T-helper 1 cell treated with Interleukin-12 subunit alpha and Interleukin-12 subunit beta and Interleukin-4 antibody, amounts not matched to agents 30 μg/mL and 1 μg/mL, for 36 hours (primary cell): Measurements from ENCODE around the gene MRPS16.

ENCODE experiments used
- H3K27ac Mint-ChIP-seq: one replicate; pipeline ENCODE4 v1.8.0; 2021; ENCODE audit warnings: mild to moderate bottlenecking, mixed read lengths
- H3K27me3 Mint-ChIP-seq: one replicate; pipeline ENCODE4 v1.8.0; 2021; ENCODE audit warnings: low read depth, mixed read lengths
- H3K36me3 Mint-ChIP-seq: one replicate; pipeline ENCODE4 v1.8.0; 2021; ENCODE audit warnings: low read depth, mixed read lengths
- H3K4me1 Mint-ChIP-seq: one replicate; pipeline ENCODE4 v1.8.0; 2021; ENCODE audit warnings: low read depth, mixed read lengths
- H3K4me3 Mint-ChIP-seq: one replicate; pipeline ENCODE4 v1.8.0; 2021; ENCODE audit warnings: mild to moderate bottlenecking, moderate library complexity, mixed read lengths
- H3K9me3 Mint-ChIP-seq: one replicate; pipeline ENCODE4 v1.8.0; 2021; ENCODE audit warnings: mixed read lengths

Gene MRPS16

DNA sequence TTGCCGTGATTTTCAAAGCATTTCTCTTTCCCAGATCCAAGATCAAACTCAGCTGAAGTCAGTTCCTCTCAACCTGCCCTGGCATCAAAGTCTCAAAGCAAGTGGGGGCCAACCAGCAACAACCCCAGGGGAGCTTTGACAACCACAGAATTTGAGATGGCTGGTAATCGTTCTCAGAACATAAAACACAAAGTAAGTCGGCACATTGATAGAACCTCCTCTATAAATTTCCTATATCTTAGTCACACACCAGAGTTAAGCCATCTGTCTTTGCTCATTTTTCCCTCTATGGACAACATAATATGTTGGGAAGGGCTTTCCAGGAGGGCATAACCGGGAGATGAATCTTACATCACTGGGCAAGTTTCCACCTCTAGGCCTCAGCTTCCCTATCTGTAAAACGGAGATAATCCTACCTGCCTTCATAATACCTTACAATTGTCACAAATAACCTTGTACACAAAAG lies 4.2 kb downstream of the MRPS16 start:
- H3K9me3 Mint-ChIP-seq, result no peaks in the 10 kb centered on the region
- peaks cover 48% of the 10 kb centered on the region for H3K36me3 Mint-ChIP-seq
- no peaks in the 10 kb centered on the region for H3K27me3 Mint-ChIP-seq
- peak overlapping the region; percentile 97 for H3K4me3 Mint-ChIP-seq
- H3K27ac Mint-ChIP-seq, result peak overlapping the region; percentile 96
- H3K4me1 Mint-ChIP-seq, result peaks cover 52% of the 10 kb centered on the region

DNA sequence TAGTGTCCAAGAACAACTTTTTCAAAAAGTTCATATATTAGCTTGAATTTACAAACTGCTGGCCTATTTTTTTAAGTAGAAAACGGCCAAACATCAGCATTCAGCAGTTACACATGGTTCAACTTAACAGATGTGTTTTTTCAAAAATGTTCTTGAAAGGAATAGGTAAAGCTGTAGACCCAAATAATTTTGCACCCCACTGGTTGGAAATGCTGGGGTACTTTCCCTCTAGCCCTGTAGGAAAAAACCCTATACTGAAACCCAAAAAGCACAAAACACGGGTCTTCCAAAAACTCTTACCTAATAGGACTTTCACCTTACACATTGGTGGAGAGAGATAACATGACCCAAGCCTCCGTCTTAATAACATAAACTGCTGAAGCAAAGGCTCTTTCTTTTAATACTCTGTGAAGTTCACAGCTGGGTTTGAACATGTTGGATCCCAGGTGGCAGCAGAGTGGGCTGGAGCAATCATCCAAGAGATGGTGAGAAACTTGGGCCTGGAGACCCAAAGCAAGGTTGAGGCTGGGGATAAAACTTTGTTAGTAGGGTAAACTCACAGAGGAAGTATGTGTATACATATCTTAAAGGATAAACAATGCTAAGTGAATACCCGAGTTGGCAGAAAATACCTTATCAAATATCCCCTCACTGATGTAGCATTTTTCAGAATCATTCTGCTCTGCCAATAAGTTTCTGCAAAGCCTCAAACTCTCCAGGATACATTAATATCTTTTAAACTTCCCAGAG lies 4.8 kb downstream of the MRPS16 start:
- peaks cover 50% of the 10 kb centered on the region for H3K4me1 Mint-ChIP-seq
- no peaks in the 10 kb centered on the region for H3K27me3 Mint-ChIP-seq
- no peaks in the 10 kb centered on the region for H3K9me3 Mint-ChIP-seq
- peak overlapping the region; percentile 97 for H3K4me3 Mint-ChIP-seq
- peak overlapping the region; percentile 96 for H3K27ac Mint-ChIP-seq
- peaks cover 52% of the 10 kb centered on the region for H3K36me3 Mint-ChIP-seq

DNA sequence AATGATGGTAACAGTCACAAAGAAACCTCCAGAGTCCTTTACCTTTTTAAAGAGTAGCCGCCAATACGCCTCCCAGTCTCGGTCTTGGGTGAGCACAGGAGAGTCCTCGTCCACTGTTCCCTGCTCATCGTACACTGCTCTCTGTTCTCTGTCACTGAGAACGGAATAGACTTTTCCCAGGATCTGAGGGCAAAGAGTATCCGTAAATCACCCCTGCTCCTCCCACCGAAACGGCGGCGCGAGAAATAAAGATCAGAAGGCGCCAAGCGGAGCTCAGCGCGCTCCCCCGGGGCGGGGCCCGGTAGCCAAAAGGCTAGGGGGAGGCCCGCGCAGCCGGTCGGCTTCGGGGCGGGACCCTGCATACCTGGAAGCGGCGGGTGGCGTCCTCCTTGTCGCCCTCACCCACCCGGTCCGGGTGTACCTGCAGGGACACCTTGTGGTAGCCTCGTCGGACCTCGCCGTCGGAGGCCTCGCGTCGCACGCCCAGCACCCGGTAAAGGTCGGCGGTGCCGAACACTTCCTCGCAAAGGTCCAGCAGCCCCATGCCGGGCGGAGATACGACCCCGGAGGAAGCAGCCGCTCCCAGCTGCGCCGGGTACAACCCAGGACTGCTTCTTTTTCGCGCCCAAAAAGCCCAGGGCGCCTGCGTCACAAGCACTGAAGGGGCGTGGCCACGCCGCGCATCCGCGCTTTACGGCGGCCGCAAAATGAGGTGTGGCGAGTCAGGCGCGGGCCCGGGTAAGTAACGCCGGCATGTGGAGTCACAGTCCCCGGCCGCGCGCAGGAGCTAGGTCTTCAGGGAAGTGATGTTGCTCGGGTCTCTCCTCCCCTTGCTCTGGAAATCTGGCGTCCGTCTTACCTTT lies 5.6 kb downstream of the MRPS16 start, which contains the start of gene DNAJC9:
Gene DNAJC9, minus strand, starts transcription at position 610 of the 863 bp plus-strand sequence. Its CDS starts 66 bp downstream, at position 544.
- Mint-ChIP-seq H3K36me3 (peaks cover 56% of the 10 kb centered on the region), H3K27me3 (no peaks in the 10 kb centered on the region), H3K9me3 (no peaks in the 10 kb centered on the region), H3K27ac (peak within 1 kb of the TSS; percentile 96), H3K4me1 (peaks cover 50% of the 10 kb centered on the region), H3K4me3 (peak within 1 kb of the TSS; percentile 97)

DNA sequence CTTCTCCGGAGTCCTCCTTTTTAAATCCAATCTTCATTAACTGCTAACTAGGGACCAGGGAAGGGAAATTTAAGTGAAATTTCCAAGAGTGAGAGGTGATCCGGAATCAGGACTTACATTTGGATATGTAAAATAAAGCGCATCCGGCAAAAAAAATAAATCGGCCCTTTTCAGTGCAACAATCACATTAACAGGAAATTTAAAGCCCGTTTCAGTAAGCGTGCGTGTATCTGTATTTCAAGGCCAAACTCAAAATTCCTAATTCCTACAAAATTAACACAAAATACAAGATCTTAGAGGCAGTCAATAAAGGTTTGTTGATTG lies 6.2 kb downstream of the MRPS16 start:
- H3K27ac Mint-ChIP-seq, result peak overlapping the region; percentile 96
- no peaks in the 10 kb centered on the region for H3K27me3 Mint-ChIP-seq
- H3K4me1 Mint-ChIP-seq, result peaks cover 46% of the 10 kb centered on the region
- H3K36me3 Mint-ChIP-seq, result peaks cover 58% of the 10 kb centered on the region
- H3K4me3 Mint-ChIP-seq, result peak overlapping the region; percentile 97
- no peaks in the 10 kb centered on the region for H3K9me3 Mint-ChIP-seq

GRCh38 chr10:73244866-73245477 lies 7.5 kb downstream of the MRPS16 start:
- H3K4me1 Mint-ChIP-seq, result peaks cover 45% of the 10 kb centered on the region
- H3K9me3 Mint-ChIP-seq, result no peaks in the 10 kb centered on the region
- no peaks in the 10 kb centered on the region for H3K27me3 Mint-ChIP-seq
- peak overlapping the region; percentile 59 for H3K27ac Mint-ChIP-seq
- H3K36me3 Mint-ChIP-seq, result peaks cover 54% of the 10 kb centered on the region
- H3K4me3 Mint-ChIP-seq, result peak overlapping the region; percentile 97

DNA sequence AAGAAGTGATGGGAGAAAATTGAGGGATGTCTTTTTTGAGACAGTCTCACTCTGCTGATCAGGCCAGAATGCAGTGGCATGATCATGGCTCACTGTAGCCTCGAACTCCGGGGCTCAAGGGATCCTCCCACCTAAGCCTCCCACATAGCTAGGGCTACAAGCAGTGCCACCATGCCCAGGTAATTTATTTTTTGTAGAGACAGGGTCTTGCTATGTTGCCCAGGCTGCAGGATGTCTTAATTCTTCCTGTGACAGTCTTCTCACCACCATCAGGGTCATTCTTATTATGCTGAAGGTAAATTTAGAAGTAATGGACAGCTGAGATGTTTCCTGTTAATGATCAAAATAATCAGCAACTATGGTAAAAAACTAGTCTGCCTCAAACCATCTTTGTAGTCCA lies 12.5 kb downstream of the MRPS16 start:
- Mint-ChIP-seq H3K27ac (no peak overlapping the region), H3K36me3 (peaks cover 36% of the 10 kb centered on the region), H3K4me3 (no peak overlapping the region), H3K9me3 (no peaks in the 10 kb centered on the region), H3K4me1 (peaks cover 21% of the 10 kb centered on the region), H3K27me3 (no peaks in the 10 kb centered on the region)

DNA sequence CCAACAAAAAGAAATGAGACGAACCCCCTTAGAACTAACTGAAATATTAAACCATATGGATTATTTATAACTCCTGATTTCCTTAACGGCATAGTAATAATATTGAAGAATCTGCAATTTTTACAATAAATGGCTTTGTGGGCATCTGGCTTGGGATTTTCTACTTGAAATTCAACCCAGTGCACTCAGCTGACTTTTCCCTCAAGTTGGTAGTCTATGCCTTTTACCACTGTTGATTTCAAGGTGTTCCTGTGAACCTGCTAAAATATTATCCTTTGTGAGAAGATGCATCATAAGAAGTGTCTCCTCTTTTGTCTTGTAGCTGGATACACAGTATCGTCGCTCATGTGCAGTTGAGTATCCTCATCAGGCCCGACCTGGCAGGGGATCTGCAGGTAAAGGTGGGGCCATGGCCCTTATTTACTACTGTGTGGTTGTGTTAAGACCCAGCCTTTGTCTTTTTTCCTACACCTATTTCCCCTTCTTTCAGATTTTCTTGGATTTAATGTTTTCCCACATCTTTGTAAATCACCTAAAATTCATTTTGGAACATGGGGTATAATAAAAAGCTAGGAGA lies 13.4 kb downstream of the MRPS16 start:
- H3K27me3 Mint-ChIP-seq, result no peaks in the 10 kb centered on the region
- no peak overlapping the region for H3K27ac Mint-ChIP-seq
- H3K4me1 Mint-ChIP-seq, result peaks cover 13% of the 10 kb centered on the region
- no peak overlapping the region for H3K4me3 Mint-ChIP-seq
- no peaks in the 10 kb centered on the region for H3K9me3 Mint-ChIP-seq
- peaks cover 33% of the 10 kb centered on the region for H3K36me3 Mint-ChIP-seq

- no peak overlapping the region for H3K4me3 Mint-ChIP-seq
- H3K9me3 Mint-ChIP-seq, result no peaks in the 10 kb centered on the region
- no peaks in the 10 kb centered on the region for H3K4me1 Mint-ChIP-seq
- H3K27me3 Mint-ChIP-seq, result no peaks in the 10 kb centered on the region
- no peak overlapping the region for H3K27ac Mint-ChIP-seq
- H3K36me3 Mint-ChIP-seq, result peaks cover 13% of the 10 kb centered on the region
Measured at GRCh38 chr10:73234695-73235094, 17.7 kb downstream of the MRPS16 start.

GRCh38 chr10:73233883-73234282 lies 18.6 kb downstream of the MRPS16 start:
- no peak overlapping the region for H3K27ac Mint-ChIP-seq
- H3K9me3 Mint-ChIP-seq, result no peaks in the 10 kb centered on the region
- no peaks in the 10 kb centered on the region for H3K4me1 Mint-ChIP-seq
- no peak overlapping the region for H3K4me3 Mint-ChIP-seq
- H3K27me3 Mint-ChIP-seq, result no peaks in the 10 kb centered on the region
- peaks cover 15% of the 10 kb centered on the region for H3K36me3 Mint-ChIP-seq

- Mint-ChIP-seq H3K36me3 (peaks cover 13% of the 10 kb centered on the region), H3K27ac (no peak overlapping the region), H3K4me3 (no peak overlapping the region), H3K27me3 (no peaks in the 10 kb centered on the region), H3K4me1 (no peaks in the 10 kb centered on the region), H3K9me3 (no peaks in the 10 kb centered on the region)
Measured at GRCh38 chr10:73232887-73233286, 19.6 kb downstream of the MRPS16 start.

- peaks cover 10% of the 10 kb centered on the region for H3K36me3 Mint-ChIP-seq
- H3K9me3 Mint-ChIP-seq, result no peaks in the 10 kb centered on the region
- no peaks in the 10 kb centered on the region for H3K4me1 Mint-ChIP-seq
- no peaks in the 10 kb centered on the region for H3K27me3 Mint-ChIP-seq
- no peak overlapping the region for H3K4me3 Mint-ChIP-seq
- no peak overlapping the region for H3K27ac Mint-ChIP-seq
Measured at GRCh38 chr10:73229567-73229966, 22.9 kb downstream of the MRPS16 start.

- H3K4me1 Mint-ChIP-seq, result no peaks in the 10 kb centered on the region
- H3K9me3 Mint-ChIP-seq, result no peaks in the 10 kb centered on the region
- H3K36me3 Mint-ChIP-seq, result peaks cover 10% of the 10 kb centered on the region
- H3K27me3 Mint-ChIP-seq, result no peaks in the 10 kb centered on the region
- no peak overlapping the region for H3K27ac Mint-ChIP-seq
- no peak overlapping the region for H3K4me3 Mint-ChIP-seq
Measured at GRCh38 chr10:73228247-73228646, 24.2 kb downstream of the MRPS16 start.

GRCh38 chr10:73226663-73227062 lies 25.8 kb downstream of the MRPS16 start:
- no peaks in the 10 kb centered on the region for H3K4me1 Mint-ChIP-seq

GRCh38 chr10:73225518-73225917 lies 26.9 kb downstream of the MRPS16 start:
- H3K4me3 Mint-ChIP-seq, result no peak overlapping the region
- peaks cover 2% of the 10 kb centered on the region for H3K36me3 Mint-ChIP-seq
- no peaks in the 10 kb centered on the region for H3K9me3 Mint-ChIP-seq
- no peaks in the 10 kb centered on the region for H3K27me3 Mint-ChIP-seq
- H3K4me1 Mint-ChIP-seq, result peaks cover 2% of the 10 kb centered on the region
- no peak overlapping the region for H3K27ac Mint-ChIP-seq

More at GRCh38 chr10:73226663-73227062, 25.8 kb downstream of the MRPS16 start:
- H3K9me3 Mint-ChIP-seq, result no peaks in the 10 kb centered on the region
- H3K27ac Mint-ChIP-seq, result no peak overlapping the region
- H3K27me3 Mint-ChIP-seq, result no peaks in the 10 kb centered on the region
- no peak overlapping the region for H3K4me3 Mint-ChIP-seq
- peaks cover 6% of the 10 kb centered on the region for H3K36me3 Mint-ChIP-seq
